GM21381 (cell line): Measurements from ENCODE around the gene FOXO1.

Source experiments
- ATAC-seq: cut with Tn5 transposase; IDR thresholded peaks from one replicate; pipeline ENCODE4 v1.9.1; 2021; ENCODE audit warnings: mild to moderate bottlenecking, moderate library complexity; ENCODE audit not compliant: unreplicated experiment

The FOXO1 gene

DNA sequence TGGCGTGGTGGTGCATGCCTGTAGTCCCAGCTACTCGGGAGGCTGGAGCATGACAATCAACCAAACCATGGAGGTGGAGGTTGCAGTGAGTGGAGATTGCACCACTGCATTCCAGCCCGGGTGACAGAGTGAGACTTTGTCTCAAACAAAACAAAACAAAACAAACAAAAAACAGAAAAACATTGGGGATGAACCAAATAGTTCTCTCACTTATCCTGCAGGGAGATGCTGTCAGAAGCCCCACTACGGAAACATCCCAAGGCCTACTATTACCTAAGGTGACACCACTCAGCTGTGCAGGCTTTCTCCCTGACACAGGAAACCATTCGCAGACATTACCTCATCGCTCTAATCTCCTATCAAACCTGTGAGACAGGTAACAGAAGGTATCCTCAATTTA lies 113.5 kb downstream of the FOXO1 start:
- no peak for ATAC-seq

DNA sequence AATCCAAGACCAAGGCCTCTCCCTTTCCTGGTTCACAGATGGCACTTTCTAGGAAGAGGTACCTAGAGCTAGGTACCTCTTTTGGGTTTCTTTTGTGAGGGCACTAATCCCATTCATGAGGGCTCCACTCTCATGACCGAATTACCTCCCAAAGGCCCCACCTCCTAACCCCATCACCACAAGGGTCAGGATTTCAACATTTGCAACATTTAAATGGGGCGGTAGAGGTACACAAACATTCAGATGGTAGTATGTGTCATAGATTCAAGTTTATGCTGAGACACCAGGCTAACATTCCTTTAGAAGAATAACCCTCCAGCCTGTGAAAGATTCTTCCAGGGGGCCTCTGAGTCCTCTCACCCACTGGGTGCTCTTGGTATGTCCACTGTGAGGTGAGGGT lies 116.3 kb downstream of the FOXO1 start:
- ATAC-seq = no peak

DNA sequence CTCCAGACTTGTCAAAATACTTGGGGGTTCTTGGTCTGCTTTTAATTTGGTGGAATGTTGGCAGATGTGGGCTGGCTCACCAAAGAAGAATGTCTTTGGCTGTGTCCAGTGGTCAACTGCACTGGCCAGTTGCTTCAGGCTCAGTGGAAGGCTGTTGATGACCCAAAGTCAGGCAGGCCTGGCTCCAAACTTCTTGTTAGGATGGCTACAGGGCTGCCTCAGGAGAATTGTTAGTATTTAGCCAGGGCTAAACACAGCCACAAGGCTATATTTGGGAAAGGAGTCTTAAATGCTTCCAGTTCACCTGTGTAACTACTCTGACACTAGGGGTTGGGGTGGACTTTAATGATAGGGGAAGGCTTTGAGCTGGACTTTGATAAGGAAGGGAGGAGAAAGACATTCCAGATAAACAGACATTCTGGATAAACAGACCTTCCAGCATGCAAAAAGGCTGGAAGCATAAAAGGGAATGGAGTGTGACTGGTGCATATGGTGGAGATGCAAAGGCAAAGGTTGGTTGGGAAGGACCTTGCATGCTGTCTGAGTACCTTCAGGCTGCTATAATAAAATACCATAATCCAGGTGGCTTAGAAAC lies 116.8 kb downstream of the FOXO1 start:
- no peak for ATAC-seq

DNA sequence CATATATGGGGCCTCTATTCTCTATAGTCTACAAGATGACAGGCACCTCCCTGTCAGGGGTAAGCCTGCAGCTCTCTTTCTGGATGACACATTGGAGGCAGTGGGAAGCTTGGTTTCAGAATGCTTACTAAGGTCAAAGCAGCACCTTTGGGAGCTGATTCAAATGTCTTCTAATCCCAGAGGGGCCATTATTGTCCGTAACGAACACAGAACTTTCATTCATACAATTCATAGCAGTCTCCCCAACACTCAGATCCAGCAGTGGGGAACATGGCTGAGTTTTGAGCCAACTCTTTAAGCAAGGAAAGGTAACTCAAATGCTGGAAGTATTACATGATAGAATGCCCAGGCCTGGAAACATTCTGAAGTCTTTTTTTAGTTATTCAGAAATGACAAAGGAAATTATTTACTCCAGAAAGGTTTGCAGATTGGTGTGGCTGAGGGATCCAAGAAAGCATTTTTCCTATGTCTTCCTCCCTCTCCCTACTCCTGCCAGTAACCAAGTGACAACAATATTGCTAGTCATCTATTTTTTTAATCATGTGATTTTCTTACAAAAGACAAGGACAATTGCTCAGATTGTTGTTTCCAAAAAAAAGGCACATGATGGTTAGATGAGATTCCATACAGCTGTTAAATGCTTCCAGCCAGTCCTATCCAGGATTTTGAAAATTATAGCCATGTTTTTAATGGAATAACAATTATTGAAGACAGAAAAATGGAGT lies 118.7 kb downstream of the FOXO1 start:
- ATAC-seq = no peak

DNA sequence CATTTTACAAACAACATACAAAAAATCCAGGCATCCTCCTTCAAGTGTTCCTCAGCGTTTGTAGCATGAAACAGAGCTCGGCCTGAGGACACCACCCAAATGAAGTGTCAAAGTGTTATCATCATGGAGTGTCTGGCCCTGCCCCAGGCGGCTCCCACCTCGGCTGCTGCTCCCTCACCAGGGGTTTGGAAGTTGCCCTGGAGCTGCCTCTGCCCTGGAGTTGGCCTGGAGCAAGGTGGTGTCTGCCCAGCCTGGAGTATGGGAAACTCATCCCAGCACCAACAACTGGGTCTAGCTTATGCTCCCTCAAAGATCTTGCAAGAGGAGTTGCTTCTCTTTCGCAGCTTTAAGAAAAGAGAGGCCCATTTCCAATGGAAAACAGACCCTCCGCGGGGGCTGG lies 120.4 kb downstream of the FOXO1 start:
- ATAC-seq = no peak

- ATAC-seq = no peak
Observed at GRCh38 chr13:40540328-40541044, 126.0 kb downstream of the FOXO1 start.

DNA sequence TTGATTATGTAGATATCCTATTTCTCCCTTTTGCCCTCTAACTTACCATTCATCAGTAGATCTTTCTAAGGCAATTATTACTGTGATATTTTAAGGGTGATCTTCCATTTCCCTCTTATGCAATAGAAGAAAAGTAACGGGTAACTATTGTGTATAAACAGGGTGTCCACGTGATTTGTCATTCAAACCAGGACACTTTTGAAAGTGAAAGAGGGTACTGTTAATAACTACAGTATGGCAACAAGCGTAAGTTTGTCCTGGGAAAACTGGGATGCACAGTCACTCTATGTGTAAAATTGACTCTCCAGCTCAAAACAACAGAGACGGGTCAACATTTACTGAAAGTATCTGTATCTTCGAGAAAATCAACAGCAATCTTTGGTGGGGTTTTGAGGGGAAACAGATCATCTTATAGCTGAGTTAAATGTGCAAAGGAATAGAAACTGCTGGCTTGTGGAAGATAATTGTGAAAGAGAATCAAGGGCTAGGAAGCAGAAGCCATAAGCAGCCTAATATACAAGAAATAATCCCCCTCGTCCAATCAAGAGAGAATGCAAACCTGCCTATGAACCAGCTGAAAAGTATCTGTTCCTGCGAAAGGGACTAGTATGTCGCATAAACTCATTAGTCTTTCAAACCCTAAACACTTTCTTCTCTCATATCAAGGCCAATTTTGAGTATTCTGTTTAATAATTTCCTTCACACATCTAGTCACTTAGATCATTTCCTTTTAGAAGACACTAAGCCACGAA lies 126.7 kb downstream of the FOXO1 start:
- no peak for ATAC-seq

- no peak for ATAC-seq
Observed at GRCh38 chr13:40537146-40537895, 129.1 kb downstream of the FOXO1 start.

DNA sequence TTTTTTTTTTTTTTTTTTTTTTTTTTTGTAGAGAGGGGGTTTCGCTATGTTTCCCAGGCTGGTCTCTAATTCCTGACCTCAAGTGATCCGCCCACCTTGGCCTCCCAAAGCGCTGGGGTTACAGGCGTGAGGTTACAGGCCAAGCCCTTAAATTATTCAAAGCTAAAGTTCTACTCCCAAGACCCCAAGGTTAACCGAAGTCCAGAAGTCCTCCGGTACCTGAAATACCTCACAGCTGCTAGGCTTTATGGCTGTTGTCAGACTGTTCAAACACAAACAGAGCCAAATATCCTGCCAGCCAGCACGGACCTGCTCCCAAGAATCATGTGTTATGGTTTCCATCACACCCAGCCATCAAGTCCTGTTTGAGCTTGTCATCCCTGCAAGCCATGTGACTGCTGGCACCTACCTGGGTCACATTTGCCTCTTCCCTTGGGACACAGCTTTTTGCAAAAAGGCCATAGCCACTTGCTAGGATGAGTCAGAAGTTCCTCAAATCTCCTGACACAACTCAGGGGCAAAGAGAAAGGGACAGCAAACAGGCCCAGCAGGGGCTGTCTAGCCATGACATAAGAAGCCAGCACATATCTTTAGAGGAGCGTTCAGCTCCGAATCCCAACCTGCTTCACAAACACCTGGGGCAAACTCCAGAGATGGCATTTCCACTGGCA lies 129.9 kb downstream of the FOXO1 start:
- no peak for ATAC-seq

DNA sequence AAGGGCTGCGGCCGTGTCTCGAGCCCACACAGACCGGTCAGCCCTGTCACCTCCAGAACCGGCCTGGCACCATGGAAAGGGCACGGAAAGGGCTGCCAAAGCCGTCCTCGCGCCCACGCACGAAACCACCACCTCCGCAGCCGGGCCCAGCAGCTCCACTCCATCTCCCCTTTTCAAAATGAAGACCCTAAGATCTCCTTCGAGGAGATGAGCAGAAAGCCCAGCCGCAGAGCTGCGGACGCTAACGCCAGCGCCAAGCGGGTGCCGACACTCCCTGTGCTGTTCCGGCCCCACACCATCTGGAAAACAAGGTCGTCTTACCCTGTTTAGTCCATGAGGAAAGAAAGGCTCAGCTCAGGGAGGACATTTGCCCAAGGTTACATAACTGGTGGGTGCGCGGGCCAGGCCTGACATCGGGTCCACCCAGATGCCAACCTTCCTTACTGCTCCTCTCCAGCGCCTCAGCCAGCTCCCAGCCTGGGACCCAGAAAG lies 131.1 kb downstream of the FOXO1 start:
- no peak for ATAC-seq

DNA sequence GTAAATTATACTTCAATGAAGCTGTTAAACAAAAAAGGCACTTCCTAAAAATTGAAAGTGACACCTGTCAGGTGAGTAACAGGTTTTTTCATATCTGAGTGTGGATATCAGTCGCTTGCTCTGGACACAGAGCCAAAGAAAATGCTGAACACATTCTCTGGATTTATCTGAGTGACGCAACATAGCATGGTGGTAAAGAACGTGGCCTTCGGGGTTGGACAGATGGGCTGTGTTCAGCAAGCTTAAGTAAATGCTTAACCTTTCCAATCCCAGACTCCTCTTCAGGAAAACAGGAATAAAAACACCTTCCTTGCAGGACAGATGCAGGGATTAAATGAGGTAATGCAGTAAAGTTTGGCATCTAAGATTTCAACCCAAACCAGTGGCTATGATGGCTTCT lies 132.0 kb downstream of the FOXO1 start:
- ATAC-seq = no peak

- ATAC-seq = no peak
Observed at GRCh38 chr13:40533072-40533471, 133.4 kb downstream of the FOXO1 start.

- ATAC-seq = no peak
Observed at GRCh38 chr13:40530961-40531360, 135.5 kb downstream of the FOXO1 start.

- no peak for ATAC-seq
Observed at GRCh38 chr13:40528881-40529280, 137.6 kb downstream of the FOXO1 start.

GRCh38 chr13:40527914-40528313 lies 138.5 kb downstream of the FOXO1 start:
- ATAC-seq = no peak

DNA sequence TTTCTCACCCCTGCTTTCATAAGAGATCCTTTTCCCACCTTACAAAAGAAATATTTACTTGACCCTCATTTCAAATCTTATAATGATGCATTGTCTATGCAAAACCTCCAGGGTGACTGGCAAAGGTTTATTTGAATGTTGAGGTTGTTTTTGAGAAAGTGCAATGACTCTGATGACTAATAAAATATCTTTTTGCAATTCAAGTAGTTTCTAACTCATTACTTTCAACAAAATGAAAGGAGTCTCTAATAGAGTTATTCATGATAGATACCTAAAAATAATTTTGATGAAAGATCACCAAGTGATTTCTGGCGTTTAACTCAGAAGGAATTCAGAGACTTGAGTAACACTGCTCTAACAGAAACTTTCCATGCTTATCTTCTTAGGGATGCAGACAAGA lies 144.2 kb downstream of the FOXO1 start:
- no peak for ATAC-seq

- ATAC-seq = no peak
Observed at GRCh38 chr13:40520916-40521315, 145.5 kb downstream of the FOXO1 start.

DNA sequence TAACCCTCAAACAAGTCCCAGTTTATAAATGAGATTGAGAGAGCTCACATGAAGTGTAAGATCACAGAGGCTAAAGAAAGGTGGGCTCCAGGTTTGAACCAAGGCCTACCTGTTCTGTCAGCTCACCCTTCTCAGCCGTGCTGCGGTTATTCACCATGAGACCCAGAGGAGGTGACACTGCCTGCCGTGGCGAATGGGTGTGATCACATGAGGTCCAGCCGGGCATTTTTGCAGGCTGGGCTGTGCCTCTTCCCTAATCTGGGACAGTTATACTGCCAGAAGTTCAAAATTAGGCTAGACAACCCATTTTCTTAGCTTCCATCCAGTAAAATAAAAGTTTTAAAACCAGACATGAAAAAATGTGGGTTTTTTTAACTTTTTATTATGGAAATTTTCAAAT lies 146.8 kb downstream of the FOXO1 start:
- no peak for ATAC-seq

GRCh38 chr13:40518481-40518882 lies 148.0 kb downstream of the FOXO1 start:
- peak; percentile 51 for ATAC-seq
